ENCODE measurements around the gene ATF7. TPM values are rescaled to one million over a fixed set of nuclear protein-coding genes. Genes with fewer than 3 reads are reported as not detected.

Gene ATF7
- total RNA-seq, 1 donor from 2014 or later: 30.6 TPM

DNA sequence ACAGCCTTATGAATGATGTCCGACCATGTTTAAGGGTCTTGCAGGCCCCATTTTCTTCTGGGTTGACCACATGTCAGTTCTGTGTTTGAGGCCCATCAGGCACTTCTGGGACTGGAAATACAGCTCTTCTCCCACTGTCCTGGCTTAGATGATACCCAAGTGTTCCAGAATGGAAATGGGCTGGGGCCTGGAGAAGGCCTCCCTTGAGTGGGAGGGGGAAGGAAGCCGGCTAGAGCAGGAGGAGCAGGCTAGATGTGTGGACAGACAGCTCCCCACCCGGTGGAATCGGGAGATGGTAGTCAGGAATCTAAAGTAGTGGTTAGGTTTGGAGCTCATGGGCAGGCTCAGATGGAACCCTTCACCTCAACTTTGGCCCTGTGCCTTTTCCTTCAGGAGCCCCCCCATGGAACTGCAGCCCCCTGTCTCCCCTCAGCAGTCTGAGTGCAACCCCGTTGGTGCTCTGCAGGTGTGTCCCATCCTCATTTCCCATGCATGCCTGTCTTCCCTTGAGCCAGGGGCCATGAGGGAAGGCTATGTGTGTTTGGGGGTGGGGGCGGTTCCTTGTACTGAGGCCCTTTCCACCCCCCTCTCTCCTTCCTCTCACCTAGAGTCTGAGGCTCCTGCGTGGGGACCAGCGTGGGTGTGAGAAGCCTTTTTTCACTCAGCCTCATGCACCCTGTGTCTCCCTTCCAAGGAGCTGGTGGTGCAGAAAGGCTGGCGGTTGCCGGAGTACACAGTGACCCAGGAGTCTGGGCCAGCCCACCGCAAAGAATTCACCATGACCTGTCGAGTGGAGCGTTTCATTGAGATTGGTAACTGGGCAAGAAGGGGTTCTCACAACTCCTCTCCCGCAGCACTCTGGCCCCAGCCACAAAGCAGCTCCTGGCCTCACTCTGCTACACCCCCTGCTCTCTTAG lies 121.9 kb downstream of the ATF7 start:
- intact Hi-C loops (cut with micrococcal nuclease): loop anchor here (5.0 kb wide), 1 partner anchor 908 kb away; no protein-coding TSS in a partner anchor

DNA sequence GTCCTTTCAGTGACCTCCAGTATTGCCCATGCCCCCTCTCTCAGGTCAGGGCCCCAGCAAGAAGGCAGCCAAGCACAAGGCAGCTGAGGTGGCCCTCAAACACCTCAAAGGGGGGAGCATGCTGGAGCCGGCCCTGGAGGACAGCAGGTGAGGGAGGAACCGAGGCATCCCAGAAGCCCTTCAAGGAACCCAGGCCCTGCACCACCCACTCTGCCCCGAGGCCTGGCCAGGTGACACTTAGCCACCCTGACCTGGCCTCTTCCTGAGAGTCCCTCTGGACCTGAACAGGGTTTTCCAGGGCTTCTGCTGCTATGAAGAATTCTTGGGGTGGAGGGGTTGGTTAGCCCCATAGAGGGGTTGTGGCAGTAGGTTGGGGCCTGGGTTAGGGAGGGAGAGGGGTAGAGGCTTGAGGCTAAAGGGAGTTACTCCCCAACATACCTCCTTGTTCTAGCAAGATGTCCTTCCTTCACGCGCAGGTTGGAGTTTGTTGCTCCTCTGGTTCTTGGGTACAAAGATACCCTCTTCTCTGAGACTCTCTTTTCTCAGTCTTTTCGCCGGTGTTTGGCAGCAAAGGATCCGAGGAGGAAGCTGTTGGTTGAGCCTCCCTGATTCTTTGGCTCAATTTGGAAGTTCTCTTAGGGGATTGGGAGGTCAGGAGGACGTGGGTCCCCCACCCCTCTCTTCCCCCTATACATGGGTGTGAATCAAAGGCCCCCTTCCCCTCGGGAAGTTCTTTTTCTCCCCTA lies 123.0 kb downstream of the ATF7 start:
- intact Hi-C loops (cut with micrococcal nuclease): loop anchor here (5.0 kb wide), 1 partner anchor 909 kb away; no protein-coding TSS in a partner anchor

DNA sequence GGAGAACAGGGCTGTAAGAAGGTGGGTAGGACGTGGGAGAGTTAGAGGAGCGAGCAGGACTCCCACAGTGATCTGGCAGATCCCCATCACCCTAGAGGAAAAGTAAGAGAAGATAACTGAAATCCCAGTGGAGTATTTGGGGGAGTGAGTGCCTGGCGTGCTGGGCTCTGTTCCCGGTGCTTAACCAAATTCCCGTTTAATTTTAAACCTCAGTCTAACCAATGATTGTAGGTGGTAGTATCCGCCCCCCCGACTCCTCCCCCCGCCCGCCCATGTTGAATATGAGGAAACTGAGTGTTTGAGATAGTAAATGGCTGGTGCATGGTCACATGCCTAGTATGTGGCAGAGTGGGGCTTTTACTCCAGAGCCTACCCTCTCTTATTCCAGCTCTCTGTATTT lies 123.9 kb downstream of the ATF7 start:
- intact Hi-C loops (cut with micrococcal nuclease): loop anchor here (5.0 kb wide), 1 partner anchor 910 kb away; no protein-coding TSS in a partner anchor

DNA sequence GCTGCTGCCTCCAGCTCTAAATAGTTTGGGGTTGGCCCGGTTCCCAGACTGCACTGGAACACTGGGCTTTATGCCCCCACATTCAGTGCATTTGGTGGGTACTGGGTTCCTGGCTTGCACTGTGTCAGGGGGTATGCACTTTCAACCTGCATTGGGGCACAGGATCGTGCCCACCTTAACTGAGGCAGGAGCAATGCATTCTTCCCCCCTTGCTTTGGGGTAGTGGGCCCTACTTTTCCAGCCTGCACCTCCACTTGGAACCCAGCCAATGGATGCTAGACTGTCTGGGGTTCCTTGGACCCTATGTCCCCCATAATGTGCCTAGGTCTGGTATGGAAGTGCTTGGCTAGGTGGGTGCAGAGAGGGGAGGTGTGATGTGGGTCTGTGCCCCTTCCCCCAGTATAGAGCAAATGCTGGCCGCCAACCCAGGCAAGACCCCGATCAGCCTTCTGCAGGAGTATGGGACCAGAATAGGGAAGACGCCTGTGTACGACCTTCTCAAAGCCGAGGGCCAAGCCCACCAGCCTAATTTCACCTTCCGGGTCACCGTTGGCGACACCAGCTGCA lies 124.5 kb downstream of the ATF7 start:
- intact Hi-C loops (cut with micrococcal nuclease): loop anchor here (1.0 to 5.0 kb wide), 12 partner anchors 8 to 911 kb away; partner anchors contain the start of genes ATP5MC2, CALCOCO1, CBX5 and CSAD

DNA sequence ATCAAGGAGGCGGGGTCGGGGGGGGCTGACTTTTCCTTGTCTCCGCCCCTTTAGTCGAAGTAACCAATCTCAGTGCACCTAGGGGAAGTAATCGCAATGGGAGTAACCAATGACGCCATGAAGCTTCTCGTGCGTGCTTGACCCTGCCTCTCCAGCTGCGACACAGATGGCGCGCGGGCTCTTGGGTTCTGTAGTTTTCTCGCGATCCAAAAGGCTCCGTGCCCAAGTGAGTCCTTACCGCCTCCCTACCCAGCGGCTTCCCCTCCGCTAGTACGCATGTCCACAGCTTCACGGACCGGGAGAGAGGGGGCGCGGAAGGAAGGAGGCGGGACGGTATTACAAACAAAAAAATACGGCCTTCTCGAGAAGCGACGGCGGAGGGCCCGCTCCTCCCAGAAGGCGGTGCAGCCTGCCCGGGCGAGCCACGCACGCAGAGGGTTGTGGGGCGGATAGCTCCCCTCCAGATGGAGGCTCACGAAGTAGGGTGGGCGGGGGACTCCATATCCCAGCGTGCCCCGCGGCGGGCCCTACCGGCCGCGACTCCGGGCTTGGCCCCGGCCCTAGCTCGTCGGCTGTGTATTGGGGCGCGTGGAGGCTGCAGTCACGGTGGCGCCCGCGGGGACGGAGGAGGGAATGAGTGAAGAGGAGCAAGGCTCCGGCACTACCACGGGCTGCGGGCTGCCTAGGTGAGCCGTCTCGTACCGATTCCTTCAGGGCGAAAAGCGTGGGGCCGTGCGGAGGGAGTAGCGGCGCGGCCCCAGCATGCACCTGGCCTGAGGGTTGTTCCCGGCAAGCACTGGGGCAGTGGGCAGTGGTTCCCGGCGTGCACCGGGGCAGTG lies 125.2 kb downstream of the ATF7 start, which contains the start of gene TARBP2:
TARBP2 (plus strand) TSS at position 508 of the 839 bp plus-strand sequence; CDS start at position 634, 126 bp downstream.
- intact Hi-C loops (cut with micrococcal nuclease): loop anchor here (1.0 to 5.0 kb wide), 17 partner anchors 7 to 911 kb away; partner anchors contain the start of genes AAAS, ATF7, ATP5MC2 and CALCOCO1

DNA sequence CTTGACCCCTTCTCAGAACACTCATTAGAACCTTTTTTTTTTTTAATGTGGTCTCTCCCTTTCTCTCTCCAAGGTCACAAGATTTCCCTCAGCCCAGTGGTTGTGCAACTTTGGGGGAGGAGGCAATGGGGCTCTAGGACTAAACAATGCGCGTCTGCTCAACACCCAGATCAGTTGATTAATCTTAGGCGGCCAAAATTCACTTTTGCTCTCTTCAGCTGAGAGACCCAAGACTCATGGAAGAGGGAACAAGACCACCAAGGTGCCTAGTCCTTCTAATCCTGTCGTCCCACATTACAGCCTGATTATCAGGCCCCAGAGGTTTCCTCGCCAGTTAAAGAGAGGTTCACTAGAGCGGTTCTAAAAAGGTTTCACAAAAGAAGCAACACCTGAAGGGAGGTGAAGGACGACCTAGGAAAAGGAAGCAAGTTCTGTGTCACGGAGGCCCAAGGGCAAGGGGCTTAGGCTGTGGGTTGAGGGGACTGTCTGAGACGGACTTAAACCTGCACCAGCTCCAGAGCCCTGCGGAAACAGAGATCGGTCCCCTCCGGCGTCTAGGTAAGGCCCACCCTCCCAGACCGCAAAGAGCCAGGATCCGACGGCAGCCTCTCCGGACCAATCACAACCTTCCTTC lies 125.9 kb downstream of the ATF7 start:
- intact Hi-C loops (cut with micrococcal nuclease): loop anchor here (1.0 to 5.0 kb wide), 9 partner anchors 8 to 912 kb away; partner anchors contain the start of genes AAAS, ATF7, CBX5 and HNRNPA1

DNA sequence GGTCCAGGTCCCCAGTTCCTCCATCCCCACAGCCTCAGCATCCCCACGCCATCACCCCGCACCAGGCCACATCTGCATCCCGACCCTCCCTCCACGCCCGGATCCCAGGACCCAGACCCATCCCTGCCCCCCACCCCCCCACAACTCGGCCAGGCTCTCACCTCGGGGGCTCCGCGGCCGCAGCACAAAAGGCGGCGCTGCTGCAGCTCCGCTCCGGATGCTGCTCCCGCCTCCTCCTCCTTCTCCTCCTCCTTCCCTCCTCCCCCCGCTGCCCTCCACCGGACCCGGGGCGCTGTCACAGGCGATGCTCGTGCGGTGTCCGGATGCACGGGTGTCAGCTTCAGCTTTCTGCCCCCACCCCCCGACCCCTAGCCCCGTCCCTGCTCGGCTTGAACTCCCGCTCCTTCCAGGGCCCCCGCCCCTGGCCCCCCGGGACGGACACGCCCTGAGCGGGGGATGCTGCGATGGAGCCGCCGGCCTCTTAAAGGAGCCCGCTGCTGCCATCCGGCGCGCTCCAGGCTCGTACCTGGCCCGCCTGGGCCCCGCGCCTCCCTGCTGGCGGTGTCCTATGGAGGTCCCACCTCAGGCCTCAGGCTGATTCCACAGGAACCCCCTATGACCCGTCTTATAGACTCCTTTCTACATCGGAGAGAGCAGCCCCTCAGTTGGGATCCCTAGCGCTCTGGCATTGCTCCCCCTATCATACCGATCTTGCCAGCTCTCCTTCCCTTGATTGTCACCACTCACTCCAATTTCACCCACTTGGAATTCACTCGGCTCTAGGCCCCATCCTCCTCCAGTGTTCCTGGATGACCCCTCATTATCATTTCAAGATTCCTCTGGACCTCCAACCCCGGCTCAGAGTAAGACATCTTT lies 126.7 kb downstream of the ATF7 start, which contains the start of gene MAP3K12:
MAP3K12 (minus strand) TSS at position 193 of the 876 bp plus-strand sequence. CDS start 12,067 bp downstream, outside the sequence.
- intact Hi-C loops (cut with micrococcal nuclease): loop anchor here (1.0 to 5.0 kb wide), 9 partner anchors 9 to 913 kb away; partner anchors contain the start of genes AAAS, ATF7, CBX5 and HNRNPA1

DNA sequence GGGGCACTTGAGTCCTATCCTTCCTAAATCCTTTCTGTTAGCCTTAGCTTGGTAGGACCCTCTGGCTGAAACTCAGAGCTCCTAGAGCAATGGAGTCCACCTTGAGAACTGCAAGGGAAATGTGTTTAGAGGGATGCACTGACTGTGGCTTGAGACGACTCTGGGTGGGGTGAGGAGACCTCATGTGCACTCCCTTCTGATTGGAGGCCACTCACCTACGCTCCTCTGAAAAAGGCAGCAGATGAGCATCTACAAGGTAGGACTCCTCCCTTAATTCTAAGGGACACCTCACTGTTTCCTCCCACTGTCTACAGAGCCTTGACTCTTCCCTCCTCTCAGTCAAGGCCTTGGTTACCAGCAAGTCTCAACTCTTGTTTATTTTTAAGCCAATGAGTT lies 127.9 kb downstream of the ATF7 start:
- intact Hi-C loops (cut with micrococcal nuclease): no loop called here

DNA sequence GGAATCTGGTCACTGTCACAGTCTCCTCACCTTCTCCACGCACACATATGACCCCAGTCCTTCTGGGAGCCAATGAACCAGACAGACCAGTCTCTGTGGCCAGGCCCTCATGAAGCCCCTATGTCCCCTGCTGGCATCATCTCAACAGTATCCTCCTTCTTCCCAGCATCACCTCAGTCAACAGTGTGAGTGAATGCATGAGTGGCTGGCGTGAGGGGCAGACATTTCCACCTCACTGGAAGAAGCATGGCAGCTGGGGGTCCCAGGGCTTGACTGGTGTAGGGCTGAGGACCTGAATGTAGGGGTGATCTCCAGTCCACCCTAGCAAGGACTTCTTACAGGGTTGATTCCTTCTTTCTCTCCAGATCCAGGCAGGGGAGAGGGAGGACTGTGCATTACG lies 128.7 kb downstream of the ATF7 start:
- intact Hi-C loops (cut with micrococcal nuclease): no loop called here

DNA sequence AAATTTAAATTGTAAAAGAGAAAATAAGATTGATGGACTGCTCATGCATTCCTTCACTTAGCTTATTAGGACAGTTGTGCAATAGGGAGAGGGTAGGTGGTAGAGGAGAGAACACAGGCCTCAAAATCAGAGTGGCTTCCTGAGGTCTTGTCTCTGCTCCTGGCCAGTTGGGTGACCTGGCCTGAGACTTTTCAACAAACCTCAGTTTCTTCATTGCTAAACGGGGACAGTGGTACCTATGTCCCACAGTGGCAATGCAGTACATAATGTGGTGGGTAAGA lies 129.5 kb downstream of the ATF7 start:
- intact Hi-C loops (cut with micrococcal nuclease): no loop called here

DNA sequence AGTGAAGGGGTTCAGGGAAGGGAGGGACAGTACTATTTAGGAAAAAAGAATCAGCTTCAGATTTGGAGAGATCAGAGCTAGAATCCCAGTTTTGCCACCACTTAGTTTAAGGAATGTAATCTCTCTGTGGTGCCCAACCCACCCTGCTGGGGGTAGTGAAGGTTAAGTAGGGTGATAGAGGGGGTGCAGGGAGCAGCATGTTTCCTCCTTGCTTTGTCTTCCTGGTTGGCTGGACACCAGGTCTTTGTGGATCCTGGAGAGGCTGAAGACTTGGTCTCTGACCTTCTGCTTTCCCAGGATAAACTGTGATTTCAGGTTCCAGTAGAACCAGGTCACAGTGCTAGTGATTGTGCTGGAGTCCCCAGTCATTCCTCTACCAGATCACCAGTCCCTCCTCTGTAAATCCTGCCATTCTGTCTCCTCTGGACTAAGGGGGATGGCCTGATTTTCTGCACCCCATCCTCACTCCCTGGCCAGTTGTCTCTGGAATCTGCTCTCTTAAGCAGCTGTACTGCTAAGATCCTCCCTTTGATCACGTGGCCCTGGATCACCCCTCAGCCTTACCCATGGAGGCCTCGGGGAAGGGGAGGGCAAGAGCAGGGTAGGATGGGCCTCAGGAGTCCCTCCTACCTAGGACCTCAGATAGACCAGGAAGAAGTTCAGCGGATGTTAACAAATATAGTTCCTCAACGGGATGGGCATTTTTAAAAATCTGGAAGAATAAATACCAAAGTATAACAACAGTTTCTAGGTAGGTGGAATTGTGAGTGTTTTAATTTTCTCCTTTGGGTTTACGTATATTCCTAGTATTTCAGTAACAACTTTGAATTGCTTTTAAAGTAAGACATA lies 130.1 kb downstream of the ATF7 start:
- intact Hi-C loops (cut with micrococcal nuclease): no loop called here

DNA sequence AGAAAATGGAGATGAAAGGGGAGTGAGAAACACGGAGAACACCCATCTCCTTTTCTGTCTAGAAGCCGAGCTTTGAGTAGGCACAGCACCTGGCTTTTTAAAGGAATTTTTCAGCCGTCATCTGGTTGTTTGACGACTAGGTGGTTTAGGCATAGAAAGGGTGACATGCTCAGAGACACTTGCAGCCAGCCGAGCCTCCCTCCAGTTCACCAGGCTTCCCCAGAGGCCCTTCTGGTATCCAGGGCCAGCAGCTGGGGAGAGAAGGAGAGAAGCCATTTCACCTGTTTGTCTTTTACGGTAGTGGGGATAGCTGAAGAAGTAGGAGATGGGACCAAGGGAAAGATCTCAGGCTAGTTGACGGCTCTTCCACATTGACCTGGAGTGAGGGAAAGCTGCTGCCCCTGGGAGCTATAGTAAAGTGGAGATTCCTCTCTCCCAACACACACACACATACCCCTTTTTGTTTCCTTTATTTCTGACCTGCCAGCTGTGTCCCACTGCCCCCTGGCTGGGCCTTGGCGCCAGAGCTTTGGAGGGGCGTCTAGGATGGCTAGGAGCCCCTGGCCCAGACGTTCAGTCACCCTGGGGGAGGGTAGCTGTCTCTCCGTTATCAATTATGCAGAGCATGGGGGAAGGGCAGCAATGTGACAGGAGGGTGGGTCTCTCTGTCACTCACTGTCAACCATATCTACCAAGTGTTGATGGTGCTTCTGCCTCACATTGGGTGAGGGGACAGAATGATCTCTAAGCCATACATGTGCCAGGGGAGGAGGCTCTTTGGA lies 132.4 kb downstream of the ATF7 start:
- intact Hi-C loops (cut with micrococcal nuclease): loop anchor here (1.0 to 2.0 kb wide), 7 partner anchors 8 to 233 kb away; partner anchors contain the start of genes ATF7, CALCOCO1, PFDN5 and PRR13

DNA sequence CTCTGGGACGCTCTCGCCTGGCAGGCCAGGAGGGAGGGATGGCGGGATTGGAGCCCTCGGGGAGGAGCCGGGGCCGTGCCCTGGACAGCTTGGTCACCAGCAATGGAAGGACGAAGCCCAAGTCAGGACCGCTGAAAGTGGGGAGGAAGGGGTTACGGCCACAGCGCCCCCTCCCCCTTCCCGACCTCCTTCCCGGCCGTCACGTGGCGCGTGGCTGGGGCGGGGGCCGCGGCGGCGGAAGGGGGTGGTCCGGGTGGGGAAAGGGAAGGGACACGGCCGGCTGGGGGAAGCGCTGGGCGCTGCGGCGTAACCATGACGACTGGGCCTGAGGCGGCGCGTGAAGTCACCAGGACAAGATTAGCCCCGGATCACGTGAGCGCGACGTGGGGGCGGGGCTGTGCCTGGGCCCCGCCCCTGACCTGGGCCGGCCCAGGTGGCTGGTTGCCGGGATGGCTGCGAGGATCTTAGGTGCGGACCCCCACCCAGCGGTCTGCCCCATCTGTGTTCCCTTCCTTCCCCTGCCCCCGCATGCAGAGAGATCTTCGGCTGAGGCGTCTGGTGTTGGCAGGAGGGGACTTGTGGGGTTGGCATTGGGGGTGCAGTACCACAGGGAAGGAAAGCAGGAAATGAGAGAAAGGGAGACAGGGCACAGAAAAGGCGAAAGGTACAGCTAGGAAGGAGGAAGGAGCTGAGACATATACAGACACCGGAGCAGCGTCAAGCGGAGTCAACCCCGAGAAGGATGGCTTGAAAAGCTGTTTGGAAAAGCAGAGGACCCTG lies 133.2 kb downstream of the ATF7 start:
- intact Hi-C loops (cut with micrococcal nuclease): loop anchor here (1.0 to 2.0 kb wide), 7 partner anchors 8 to 234 kb away; partner anchors contain the start of genes ATF7, CALCOCO1, PFDN5 and PRR13

DNA sequence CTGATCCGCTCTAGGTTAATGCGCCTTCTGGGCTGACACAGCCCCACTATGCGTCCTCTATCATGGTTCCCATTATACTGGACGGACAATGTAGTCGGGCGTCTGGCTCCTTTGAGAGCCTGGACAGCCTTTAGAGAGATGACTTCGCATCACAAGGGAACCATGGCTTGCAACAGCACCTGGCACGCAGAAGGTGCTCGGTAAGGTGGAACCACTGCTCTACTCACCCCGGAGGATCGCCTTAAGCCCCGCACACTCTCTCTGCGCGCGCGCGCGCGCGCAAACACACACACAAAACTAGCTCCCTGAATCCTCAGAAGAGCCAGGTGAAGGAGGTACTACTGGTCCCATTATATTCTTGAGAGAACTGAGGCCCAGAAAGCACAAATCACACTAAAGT lies 134.0 kb downstream of the ATF7 start:
- intact Hi-C loops (cut with micrococcal nuclease): loop anchor here (2.0 kb wide), 3 partner anchors 71 to 235 kb away; partner anchors contain the start of genes ATF7 and CALCOCO1

DNA sequence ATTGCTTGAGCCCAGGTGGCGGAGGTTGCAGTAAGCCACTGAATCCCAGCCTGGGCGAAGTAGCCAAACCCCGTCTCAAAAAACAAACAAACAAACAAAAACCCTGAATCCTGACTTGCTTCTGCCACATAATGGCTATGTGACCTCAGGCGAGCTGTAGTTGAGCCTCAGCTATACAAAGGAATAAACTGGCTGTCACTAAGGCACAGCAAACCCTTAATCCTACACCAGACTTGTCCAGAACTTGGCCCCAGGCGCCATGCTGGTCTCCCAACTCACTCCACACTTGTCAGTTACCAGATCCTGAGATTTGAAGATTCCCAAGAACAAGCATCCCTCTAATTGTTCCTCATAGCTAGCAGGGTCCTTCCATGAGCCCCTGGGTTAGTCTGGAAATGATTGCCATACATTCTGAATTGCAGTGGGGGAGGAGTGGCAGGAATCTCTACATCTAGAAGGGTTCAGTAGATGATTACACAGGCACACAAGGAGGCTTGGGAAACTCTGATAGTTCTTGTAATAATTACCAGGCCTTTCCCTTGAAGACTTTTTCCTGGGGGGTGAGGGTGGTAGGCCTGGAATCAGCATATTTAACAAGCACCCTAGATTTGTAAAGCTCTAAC lies 136.8 kb downstream of the ATF7 start:
- intact Hi-C loops (cut with micrococcal nuclease): no loop called here

Measured in T-helper 1 cell treated with Interleukin-12 subunit alpha and Interleukin-12 subunit beta and Interleukin-4 antibody, amounts not matched to agents 30 ng/mL and 1 ng/mL, for 36 hours (primary cell).